ENCODE results near the gene CREB3L2.
"Not testable (repeated sequence)": the region's sequence is repeated elsewhere in the genome, so short reads cannot be mapped to it uniquely, and the experiment has no call there.

CREB3L2 gene

DNA sequence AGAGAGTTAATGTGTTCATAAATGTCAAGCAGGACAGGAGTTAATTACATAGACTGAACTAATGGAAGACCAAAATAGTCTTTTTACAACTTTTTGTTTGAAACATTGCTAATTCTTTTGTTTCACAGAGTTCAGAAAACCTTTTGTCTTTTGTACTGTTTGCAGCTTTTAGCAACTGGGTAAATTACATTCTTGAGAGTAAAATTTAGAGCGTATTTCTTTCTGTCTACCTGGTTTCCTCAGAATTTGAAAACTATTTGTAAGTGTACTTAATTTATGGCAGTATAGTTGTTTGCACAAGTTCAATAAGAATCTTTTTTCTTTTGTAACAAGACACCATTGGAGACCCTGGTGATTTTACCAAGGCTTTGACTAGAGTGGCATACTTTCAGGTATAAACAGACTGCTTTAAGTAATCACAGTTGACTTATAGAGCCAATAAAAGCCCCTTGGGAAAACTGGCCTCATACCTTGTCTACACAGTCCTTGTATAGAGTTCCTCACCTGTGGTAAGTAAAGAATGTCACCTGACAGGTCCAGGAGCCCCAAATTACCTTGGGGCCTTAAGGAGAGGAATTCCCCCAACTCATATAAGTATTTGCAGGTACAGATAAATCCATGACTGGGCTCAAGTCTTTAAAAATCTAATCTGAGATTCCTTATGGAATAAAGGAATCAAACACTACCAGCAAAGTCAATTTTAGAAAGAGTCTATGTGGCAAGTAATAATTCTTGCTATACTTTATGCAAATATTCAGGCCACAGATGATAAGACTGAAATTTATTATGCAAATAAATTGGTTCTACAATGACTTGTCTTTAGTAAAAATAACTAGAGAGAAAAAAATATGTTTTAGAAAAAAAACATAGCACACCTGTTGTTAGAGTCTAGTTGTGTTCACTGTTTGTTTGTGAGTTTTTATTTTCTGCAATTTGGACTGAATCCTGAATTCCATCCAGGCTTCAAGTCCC, 23.6 kb upstream of the CREB3L2 start:
- DNase-seq, result no peak
- no peak for TF ChIP-seq GATA1 (IDR thresholded peaks at IDR 0.05; ENCODE audit: low read depth, low read length)
- TF ChIP-seq POLR2A (IDR thresholded peaks at IDR 0.05; ENCODE audit: low read length), result no peak

DNA sequence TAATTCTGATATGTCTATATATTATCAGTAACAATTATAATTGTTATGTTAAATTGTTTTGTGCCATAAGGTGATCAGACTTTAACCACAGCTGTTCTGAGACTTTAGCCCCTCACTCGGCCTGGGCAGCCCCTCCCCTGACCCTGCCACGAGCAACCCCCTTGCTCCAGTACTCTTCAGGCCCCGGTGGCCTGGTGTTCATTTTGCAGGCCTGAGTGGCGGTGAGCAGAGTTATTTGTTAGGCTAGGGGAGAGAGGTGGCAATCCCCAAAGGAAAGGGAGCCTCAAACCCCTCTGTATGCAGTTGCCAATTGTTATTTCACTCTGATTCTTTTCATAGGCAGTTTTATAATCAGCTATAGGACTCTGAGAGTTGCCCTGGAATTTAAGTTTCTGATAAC, 22.9 kb upstream of the CREB3L2 start:
- no peak for DNase-seq
- TF ChIP-seq POLR2A (IDR thresholded peaks at IDR 0.05; ENCODE audit: low read length), result no peak

DNA sequence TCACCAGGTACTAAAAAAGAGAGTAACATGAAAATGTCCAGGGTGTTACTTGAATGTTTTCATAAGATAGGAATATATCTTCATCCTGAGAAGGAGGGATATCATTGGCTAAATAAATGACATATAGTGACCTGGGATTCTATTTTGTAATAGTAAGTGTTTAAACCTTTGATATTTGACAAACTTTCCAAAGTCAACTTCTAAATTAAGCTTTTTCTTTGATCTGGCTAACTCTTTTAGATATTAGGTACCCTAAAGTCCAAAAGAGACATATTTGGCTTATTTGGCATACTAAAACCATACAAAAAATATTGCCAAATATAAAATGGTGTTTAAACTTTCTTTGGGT, 22.4 kb upstream of the CREB3L2 start:
- TF ChIP-seq POLR2A (IDR thresholded peaks at IDR 0.05; ENCODE audit: low read length) (no peak), GATA1 (IDR thresholded peaks at IDR 0.05; ENCODE audit: low read depth, low read length) (no peak)
- DNase-seq, result no peak

DNA sequence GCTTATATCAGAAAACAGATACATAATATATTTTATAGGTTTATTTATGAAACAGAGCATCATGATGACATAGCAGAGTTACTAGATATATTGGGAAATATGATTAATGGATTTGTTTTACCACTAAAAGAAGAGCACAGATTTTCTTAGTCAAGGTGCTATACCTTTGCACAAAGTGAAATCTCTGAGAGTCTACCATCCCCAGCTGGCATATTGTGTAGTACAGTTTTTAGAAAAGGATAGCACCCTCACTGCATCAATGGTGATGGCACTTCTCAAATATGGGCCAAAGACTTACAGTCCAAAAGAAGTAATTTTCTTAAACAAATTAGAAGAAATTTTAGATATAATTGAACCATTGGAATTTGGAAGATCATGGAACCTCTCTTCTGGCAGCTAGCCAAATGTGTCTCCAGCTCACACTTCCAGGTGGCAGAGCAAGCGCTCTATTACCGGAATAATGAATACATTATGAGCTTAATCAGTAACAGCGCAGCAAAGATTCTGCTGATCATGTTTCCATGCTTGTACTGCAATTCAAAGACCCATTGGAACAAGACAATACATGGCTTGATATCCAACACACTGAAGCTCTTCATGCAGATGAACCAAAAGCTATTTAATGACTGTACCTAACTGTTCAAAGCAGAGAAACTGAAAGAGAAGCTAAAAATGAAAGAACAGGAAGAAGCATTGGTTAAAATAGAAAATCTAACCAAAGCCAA, 21.9 kb upstream of the CREB3L2 start:
- TF ChIP-seq GATA1 (IDR thresholded peaks at IDR 0.05; ENCODE audit: low read depth, low read length), result no peak
- no peak for TF ChIP-seq POLR2A (IDR thresholded peaks at IDR 0.05; ENCODE audit: low read length)
- no peak for DNase-seq

DNA sequence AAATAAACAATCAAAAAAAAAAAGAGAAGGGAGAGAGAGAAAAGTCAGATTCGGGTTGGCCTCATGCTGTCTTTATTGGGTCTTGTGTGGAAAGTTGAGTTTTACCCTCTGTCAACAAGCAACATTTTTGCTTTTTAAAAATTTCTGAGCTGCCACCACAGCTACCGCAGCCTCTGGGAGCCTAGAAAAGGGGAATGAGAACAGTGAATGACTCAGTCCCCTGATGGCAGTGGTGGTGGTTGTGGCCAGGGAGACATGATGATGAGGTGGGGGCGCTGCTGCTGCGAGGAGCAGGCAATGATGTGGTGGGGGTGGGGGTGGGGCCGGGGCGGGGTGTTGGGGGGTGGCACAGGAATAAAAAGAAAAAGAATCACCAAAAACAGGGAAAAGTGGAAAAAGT, 20.0 kb upstream of the CREB3L2 start:
- no peak for TF ChIP-seq POLR2A (IDR thresholded peaks at IDR 0.05; ENCODE audit: low read length)
- no peak for TF ChIP-seq GATA1 (IDR thresholded peaks at IDR 0.05; ENCODE audit: low read depth, low read length)
- DNase-seq, result no peak

DNA sequence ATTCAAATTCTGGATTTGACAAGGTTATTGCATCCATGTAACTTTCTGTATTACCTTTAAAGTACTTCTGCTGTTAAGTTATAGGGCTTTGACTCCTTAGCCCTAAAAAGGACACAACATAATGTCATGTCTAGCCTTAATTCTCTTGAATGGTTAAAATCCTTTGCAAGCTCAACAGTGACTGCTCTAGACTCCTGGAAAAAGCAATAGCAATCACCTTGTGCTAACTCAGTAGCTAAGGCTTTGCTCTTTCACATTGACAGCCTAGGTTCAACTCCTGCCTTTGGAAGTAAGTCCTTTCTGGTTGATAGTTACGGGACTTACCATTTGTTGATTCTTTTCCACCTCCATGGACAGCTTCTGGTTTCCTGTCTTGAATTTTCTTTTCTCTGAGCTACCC, 16.1 kb upstream of the CREB3L2 start:
- no peak for DNase-seq
- TF ChIP-seq POLR2A (IDR thresholded peaks at IDR 0.05; ENCODE audit: low read length) (no peak), GATA1 (IDR thresholded peaks at IDR 0.05; ENCODE audit: low read depth, low read length) (no peak)

DNA sequence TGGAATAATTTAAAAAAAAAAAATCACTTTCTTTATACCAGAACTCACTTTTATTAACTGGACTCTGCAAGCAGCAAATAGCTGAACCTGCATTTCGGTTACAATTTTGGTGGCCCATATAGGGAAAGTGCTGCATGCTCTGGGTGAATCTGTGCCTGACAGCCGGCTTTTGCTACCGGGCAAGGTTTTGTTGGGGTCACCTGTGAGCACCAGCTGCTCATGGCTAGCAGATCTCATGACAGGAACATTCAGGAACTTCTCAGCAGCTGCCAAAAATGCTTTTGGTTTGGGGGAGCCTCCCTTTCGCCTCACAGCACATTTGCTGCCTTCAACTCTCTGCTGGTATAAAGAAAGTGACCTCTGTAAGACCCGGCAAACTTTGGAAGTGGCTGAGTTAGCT, 13.2 kb upstream of the CREB3L2 start:
- no peak for DNase-seq
- TF ChIP-seq GATA1 (IDR thresholded peaks at IDR 0.05; ENCODE audit: low read depth, low read length) (no peak), POLR2A (IDR thresholded peaks at IDR 0.05; ENCODE audit: low read length) (no peak)

DNA sequence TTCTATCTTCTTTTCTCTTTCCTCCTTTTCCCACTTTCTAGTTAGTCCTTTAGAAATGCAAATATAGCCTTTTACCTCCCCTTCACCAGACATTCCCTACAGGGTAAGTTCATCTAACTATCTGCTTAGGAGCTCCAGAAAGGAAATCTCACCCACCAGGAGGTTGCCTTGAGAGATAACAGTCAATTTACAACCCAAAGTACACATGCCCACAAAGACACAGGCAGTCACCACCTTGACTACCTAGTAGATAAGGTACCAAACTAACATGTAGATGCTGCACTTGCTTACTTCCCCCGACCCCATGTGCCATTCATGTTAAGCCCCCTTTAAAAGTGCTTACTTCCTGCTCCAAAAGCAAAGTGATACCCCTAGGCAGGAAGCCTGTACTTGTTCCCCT, 12.8 kb upstream of the CREB3L2 start:
- DNase-seq, result no peak
- TF ChIP-seq POLR2A (IDR thresholded peaks at IDR 0.05; ENCODE audit: low read length), result no peak
- TF ChIP-seq GATA1 (IDR thresholded peaks at IDR 0.05; ENCODE audit: low read depth, low read length), result no peak

DNA sequence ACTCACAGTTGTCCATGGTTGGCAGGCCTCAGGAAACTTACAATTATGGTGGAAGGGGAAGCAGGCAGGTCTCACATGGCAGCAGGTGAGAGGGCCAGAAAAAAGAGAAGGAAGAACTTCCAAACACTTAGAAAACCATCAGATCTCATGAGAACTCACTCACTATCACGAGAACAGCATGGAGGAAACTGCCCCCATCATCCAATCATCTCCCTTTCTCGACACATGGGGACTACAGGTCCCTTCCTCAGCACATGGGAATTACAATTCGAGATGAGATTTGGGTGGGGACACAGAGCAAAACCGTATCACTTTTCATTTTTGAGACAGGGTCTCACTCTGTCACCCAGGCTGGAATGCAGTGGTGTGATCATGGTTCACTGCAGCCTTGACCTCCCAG, 12.3 kb upstream of the CREB3L2 start:
- DNase-seq, result not testable (repeated sequence)

DNA sequence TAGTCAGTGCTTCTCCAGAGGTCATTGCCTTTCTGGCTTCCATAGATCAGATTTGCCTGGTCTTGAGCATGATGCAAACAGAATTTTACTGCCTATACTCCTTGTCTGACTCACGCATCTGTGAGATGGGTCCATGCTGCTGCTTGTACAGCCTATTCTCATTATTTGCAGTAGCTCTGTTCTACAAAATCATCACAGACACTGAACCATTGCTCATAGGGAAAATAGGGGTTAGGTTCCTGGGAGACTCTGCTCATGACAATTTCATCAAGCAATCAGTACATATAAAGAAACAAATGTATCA, 7.4 kb upstream of the CREB3L2 start:
- no peak for TF ChIP-seq POLR2A (IDR thresholded peaks at IDR 0.05; ENCODE audit: low read length)
- no peak for TF ChIP-seq GATA1 (IDR thresholded peaks at IDR 0.05; ENCODE audit: low read depth, low read length)

DNA sequence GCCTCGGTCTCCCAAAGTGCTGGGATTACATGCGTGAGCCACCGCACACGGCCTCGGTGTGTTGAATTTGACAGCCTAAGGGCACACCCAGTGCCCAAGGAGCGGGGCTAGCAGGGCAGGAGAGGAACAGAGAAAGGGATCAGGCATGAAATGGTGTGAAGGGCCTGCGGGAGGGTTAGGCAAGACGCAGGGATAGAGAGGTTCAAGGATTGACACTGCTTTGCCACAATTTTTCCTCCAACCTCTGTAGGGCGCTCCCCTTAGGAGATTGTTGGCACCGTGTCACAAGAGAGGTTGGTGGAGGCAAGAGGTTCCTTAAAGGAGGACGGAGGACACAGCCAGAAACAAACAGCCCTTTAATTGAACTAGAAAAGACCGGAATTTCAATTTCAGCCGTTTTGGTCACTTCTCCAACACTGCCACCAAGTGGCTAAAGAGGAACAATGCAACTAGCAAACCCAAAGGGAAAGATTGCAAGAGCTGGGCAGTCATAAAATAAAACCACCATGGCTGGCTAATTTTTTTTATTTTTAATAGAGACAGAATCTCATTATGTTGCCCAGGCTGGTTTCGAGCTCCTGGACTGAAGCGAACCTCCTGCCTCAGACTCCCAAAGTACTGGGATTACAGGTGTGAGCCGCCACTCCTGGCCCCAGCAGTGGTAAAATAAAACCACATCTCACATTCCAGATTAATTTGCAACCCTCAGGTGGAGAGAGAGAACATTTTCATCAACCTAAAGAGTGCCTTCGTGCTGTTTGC, 6.9 kb upstream of the CREB3L2 start:
- DNase-seq, result peak; percentile 65 to 77
- TF ChIP-seq GATA1 (IDR thresholded peaks at IDR 0.05; ENCODE audit: low read depth, low read length) (no peak), POLR2A (IDR thresholded peaks at IDR 0.05; ENCODE audit: low read length) (no peak)

More for the DNA sequence above, 7.4 kb upstream of the CREB3L2 start:
- no peak for DNase-seq

DNA sequence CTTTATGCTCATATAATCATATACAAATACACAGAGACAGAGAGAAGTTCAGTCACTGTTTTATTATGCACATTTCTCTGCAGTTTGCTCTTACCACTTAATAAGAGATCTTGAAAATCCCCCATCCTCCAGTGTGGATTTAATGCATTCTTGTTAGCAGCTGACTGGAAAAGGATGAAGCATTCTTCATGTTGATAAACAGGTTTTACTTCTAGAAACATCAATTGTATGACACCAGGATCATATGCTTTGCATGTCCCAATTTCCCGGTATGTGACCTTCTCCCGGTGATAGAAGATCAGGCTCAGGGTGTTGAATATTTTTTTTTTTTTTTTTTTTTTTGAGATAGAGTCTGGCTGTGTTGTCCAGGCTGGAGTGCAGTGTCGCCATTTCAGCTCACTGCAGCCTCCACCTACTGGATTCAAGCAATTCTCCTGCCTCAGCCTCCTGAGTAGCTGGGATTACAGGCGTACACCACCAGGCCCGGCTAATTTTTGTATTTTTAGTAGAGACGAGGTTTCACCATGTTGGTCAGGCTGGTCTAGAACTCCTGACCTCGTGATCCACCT, 6.2 kb upstream of the CREB3L2 start:
- no peak for DNase-seq
- TF ChIP-seq GATA1 (IDR thresholded peaks at IDR 0.05; ENCODE audit: low read depth, low read length) (no peak), POLR2A (IDR thresholded peaks at IDR 0.05; ENCODE audit: low read length) (no peak)

DNA sequence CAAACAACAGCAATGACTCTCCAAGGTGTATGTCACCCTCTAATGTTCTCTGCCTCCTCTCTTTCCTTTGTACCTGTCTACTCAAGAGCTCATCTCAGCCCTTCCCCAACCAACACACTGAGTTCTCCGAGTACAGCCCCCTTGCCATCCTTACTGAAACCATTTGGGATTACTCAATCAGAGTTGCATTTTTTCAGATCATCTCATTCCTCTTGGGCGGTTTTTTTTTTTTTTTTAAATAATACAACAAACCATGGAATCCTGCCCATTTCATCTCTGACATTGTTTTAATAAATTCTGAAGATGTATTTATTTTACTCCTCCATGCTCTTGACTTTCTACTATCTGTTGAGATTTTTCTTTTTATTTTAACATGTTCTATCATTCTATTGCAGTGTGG, 4.2 kb upstream of the CREB3L2 start:
- no peak for TF ChIP-seq GATA1 (IDR thresholded peaks at IDR 0.05; ENCODE audit: low read depth, low read length)
- DNase-seq, result no peak

DNA sequence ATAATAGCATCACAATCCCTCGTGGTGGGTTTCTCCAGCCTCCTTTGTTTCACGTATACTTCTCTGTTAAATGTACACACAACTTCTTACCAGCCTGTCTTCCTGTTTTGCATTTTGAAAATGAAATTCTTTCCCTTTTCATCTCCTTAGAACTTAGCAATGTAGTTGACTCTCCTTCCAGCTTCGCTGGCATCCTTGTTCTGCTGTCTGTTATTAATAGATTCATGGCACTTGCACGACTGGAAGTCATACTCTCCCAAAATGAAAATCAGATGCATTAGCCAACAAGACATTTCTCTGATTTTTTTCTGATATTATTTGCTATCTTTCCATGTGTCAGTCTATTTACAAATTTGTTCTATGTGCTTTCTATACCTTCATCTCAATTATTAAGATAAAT, 3.0 kb upstream of the CREB3L2 start:
- DNase-seq, result no peak
- no peak for TF ChIP-seq GATA1 (IDR thresholded peaks at IDR 0.05; ENCODE audit: low read depth, low read length)
- TF ChIP-seq POLR2A (IDR thresholded peaks at IDR 0.05; ENCODE audit: low read length), result no peak
